ENCODE data around the gene SLC9A5. TPM values are rescaled to one million over a fixed set of nuclear protein-coding genes. Genes with fewer than 3 reads are reported as not detected.

The SLC9A5 gene
- total and polyA plus RNA-seq, 9 of the 15 experiments (the other 6 are each of a cell fraction or from before 2014, with no cell fraction given) = 0.06 to 3.1 (median 1.2) TPM

GRCh38 chr16:67255553-67256221 is 6.9 kb downstream of the SLC9A5 start:
- Histone ChIP-seq H3K27ac (ENCODE audit: extremely low read depth, low read depth, low read length) (no peak overlapping the region), H4K20me1 (replicated peaks; ENCODE audit: control insufficient read depth, insufficient read depth, low read length) (no peaks in the 10 kb centered on the region), H2AFZ (ENCODE audit: low read depth, low read length) (no peak overlapping the region), H3K36me3 (ENCODE audit: control insufficient read depth, insufficient read depth, low read length) (no peaks in the 10 kb centered on the region), H3K79me2 (ENCODE audit: control insufficient read depth, insufficient read depth, low read length) (no peaks in the 10 kb centered on the region), H3K4me3 (no peak overlapping the region), H3K9me3 (replicated peaks; ENCODE audit: control insufficient read depth, insufficient read depth, low read depth, low read length) (no peaks in the 10 kb centered on the region), H3K9ac (ENCODE audit: insufficient read depth in 1 of 2, low read depth in 2 of 2, low read length in 2 of 2) (peak overlapping the region in 1 of 2 experiments; percentile 65; a peak in 2 of 4 replicates), H3K4me2 (ENCODE audit: insufficient read depth, low read length) (no peak overlapping the region), H3K27me3 (ENCODE audit: control insufficient read depth in 2 of 2, insufficient read depth in 2 of 2, low read length in 2 of 2) (no peaks in the 10 kb centered on the region), H3K9me1 (ENCODE audit: control insufficient read depth, insufficient read depth, low read length) (no peaks in the 10 kb centered on the region), H3K4me1 (replicated peaks in 1 of 2; ENCODE audit: control insufficient read depth in 2 of 2, insufficient read depth in 2 of 2, low read length in 2 of 2) (peaks cover 10 to 20% of the 10 kb centered on the region in 2 experiments; a peak in 4 of 5 replicates)
- 69% methylated on average over 13 of the region's 17 CpGs for WGBS (ENCODE audit: insufficient coverage, low coverage, missing lambda C conversion rate)
- in situ Hi-C loops (cut with MboI) (no loop called here), intact Hi-C loops (cut with micrococcal nuclease) (no loop called here)
- ATAC-seq (no peak), DNase-seq (ENCODE audit: extremely low read depth in 1 of 4, low spot score in 3 of 4) (no peak), FAIRE-seq (no peak)
- TF ChIP-seq TCF15 (CRISPR knock-in tag; IDR thresholded peaks at IDR 0.05) = no peak
- ChIA-PET CTCF (ENCODE audit: low intra/inter-chr PET ratio) (no interaction called here), POLR2A (interaction anchor here (1.1 kb wide), 1 partner anchor 9 kb away, joined by 3 read pairs; no protein-coding TSS in a partner anchor)
- BruUV-seq (replicated peaks) = no TSS peak

GRCh38 chr16:67256701-67257230 is 8.0 kb downstream of the SLC9A5 start:
- ChIA-PET CTCF (ENCODE audit: low intra/inter-chr PET ratio) (interaction anchor here (0.5 kb wide), 1 partner anchor 195 kb away, joined by 3 read pairs; no protein-coding TSS in a partner anchor), POLR2A (interaction anchor here (1.1 kb wide), 1 partner anchor 8 kb away, joined by 3 read pairs; no protein-coding TSS in a partner anchor)
- peaks cover 13 to 20% of the 10 kb centered on the region in 2 experiments; a peak in 4 of 5 replicates for H3K4me1 ChIP-seq (replicated peaks in 1 of 2; ENCODE audit: control insufficient read depth in 2 of 2, insufficient read depth in 2 of 2, low read length in 2 of 2)
- WGBS (ENCODE audit: insufficient coverage, low coverage, missing lambda C conversion rate) = 79% methylated on average over 9 of the region's 11 CpGs
- H2AFZ ChIP-seq (ENCODE audit: low read depth, low read length) = no peak overlapping the region
- H4K20me1 ChIP-seq (replicated peaks; ENCODE audit: control insufficient read depth, insufficient read depth, low read length) = no peaks in the 10 kb centered on the region
- H3K9me3 ChIP-seq (replicated peaks; ENCODE audit: control insufficient read depth, insufficient read depth, low read depth, low read length) = no peaks in the 10 kb centered on the region
- no TSS peak for BruUV-seq (replicated peaks)
- no peak overlapping the region for H3K4me3 ChIP-seq
- in situ Hi-C loops (cut with MboI) = no loop called here
- no peaks in the 10 kb centered on the region for H3K36me3 ChIP-seq (ENCODE audit: control insufficient read depth, insufficient read depth, low read length)
- no peaks in the 10 kb centered on the region for H3K9me1 ChIP-seq (ENCODE audit: control insufficient read depth, insufficient read depth, low read length)
- no peak overlapping the region for H3K4me2 ChIP-seq (ENCODE audit: insufficient read depth, low read length)
- H3K27me3 ChIP-seq (ENCODE audit: control insufficient read depth in 2 of 2, insufficient read depth in 2 of 2, low read length in 2 of 2) = no peaks in the 10 kb centered on the region
- H3K27ac ChIP-seq (ENCODE audit: extremely low read depth, low read depth, low read length) = no peak overlapping the region
- no peak overlapping the region for H3K9ac ChIP-seq (ENCODE audit: insufficient read depth in 1 of 2, low read depth in 2 of 2, low read length in 2 of 2)
- DNase-seq (ENCODE audit: extremely low read depth in 1 of 4, low spot score in 3 of 4) (no peak), ATAC-seq (no peak), FAIRE-seq (no peak)
- H3K79me2 ChIP-seq (ENCODE audit: control insufficient read depth, insufficient read depth, low read length) = no peaks in the 10 kb centered on the region
- intact Hi-C loops (cut with micrococcal nuclease) = no loop called here
- TF ChIP-seq NFYB (IDR thresholded peaks at IDR 0.05; ENCODE audit: extremely low read depth, insufficient read length) (no peak), HDGF (IDR thresholded peaks at IDR 0.05) (no peak), SFPQ (IDR thresholded peaks at IDR 0.05; ENCODE audit: low read depth, low read length) (no peak), CCNT2 (IDR thresholded peaks at IDR 0.05; ENCODE audit: borderline replicate concordance, extremely low read depth, insufficient read length, low read depth, low read length) (no peak), TBP (optimal IDR thresholded peaks at IDR 0.05; ENCODE audit: low read depth, low read length) (no peak), SRSF3 (IDR thresholded peaks at IDR 0.05; ENCODE audit: insufficient read depth, low read length) (no peak), RBBP5 (IDR thresholded peaks at IDR 0.05; ENCODE audit: borderline replicate concordance, insufficient read depth, low read length, poor library complexity, severe bottlenecking) (no peak), CBFA2T3 (IDR thresholded peaks at IDR 0.05) (no peak), E2F3 (CRISPR knock-in tag; IDR thresholded peaks at IDR 0.05) (no peak), NFRKB (IDR thresholded peaks at IDR 0.05; ENCODE audit: low read depth) (no peak)

Measured in K562 (cell line).